Right kidney (tissue), 1 donor: ENCODE results near the gene TCEANC2.
A peak's percentile ranks its signal among the peaks of the same experiment; 100 is the strongest.

Experiments used
- DNase-seq: peaks from one replicate; pipeline ENCODE4 v3.0.0-alpha.2; 2016

TCEANC2 gene

DNA sequence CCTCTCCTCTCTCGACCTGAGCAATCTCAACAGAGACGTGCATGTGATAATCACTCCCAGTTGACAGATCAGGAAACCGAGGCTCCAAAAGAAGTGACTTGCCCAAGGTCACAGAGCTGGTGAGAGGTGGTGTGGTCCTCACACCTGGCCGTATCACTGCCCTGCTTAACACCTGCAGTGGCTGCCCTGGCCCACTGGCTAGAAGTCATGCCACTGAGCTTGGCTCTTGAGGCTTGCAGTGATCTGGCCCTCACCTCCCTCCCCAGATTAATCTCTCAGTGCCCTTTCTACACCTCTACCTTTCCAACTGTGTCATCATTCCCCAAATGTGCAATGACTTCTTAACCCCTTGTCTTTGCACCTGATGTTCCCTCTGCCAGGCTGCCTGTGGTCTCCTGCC is 60.6 kb downstream of the TCEANC2 start:
- no peak for DNase-seq

DNA sequence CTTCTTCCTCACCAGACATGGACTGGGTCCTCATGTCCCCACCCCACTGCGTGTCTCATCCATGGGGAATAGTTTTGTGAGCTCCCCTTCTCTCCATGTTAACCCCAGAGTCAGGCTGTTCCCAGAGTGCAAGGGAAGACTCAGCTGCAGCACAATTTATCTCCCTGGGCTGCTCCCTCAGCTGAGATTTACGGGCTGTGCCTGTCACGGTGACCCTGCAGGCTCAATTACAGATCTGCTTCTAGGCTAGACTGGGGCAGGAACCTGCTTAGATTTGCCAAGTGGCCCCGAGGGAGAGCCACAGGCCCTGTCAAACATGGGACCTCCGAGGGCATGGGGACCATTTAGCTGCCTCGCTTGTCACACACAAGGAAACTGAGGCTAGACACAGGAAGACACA is 61.5 kb downstream of the TCEANC2 start:
- DNase-seq: no peak

- no peak for DNase-seq
Measured at GRCh38 chr1:54115520-54115919, 62.1 kb downstream of the TCEANC2 start.

DNA sequence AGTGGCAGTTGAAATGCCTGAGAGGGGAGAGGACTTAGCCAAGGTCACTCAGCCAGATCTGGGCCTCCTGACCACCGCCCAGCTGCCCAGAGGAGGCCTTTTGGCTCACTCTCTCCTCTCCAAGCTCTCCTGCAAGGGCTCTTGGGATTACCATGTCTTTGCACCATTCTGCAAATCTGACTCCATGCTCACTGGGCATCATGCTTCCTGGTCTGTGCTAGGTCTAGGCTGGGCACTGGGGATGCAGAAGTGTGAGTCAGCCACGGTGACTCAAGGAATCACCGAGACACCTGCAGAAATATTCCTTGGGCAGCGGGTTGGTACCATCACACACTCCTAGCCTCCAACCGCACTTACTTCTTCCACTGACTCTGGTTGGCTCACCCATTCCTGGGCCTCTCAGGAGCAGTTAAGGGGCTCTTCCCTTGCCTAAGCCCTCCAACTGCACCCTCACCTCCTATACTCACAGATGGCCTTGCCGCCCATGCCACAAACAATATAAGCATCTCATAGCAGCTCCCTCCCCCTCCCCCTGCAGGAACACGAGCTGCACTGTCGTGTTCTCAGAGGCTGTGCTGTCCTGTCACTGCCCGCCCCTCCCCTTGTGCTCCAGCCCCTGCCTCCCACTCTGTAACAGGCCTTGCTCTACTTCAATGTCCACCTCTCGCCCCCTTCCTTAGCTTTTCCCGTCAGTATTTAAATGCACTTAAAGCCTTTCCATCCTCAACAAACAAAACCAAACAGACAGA is 64.6 kb downstream of the TCEANC2 start:
- no peak for DNase-seq

- no peak for DNase-seq
Measured at GRCh38 chr1:54118704-54119103, 65.3 kb downstream of the TCEANC2 start.

- DNase-seq: no peak
Measured at GRCh38 chr1:54120018-54120697, 66.8 kb downstream of the TCEANC2 start.

- no peak for DNase-seq
Measured at GRCh38 chr1:54120698-54121481, 67.5 kb downstream of the TCEANC2 start.

DNA sequence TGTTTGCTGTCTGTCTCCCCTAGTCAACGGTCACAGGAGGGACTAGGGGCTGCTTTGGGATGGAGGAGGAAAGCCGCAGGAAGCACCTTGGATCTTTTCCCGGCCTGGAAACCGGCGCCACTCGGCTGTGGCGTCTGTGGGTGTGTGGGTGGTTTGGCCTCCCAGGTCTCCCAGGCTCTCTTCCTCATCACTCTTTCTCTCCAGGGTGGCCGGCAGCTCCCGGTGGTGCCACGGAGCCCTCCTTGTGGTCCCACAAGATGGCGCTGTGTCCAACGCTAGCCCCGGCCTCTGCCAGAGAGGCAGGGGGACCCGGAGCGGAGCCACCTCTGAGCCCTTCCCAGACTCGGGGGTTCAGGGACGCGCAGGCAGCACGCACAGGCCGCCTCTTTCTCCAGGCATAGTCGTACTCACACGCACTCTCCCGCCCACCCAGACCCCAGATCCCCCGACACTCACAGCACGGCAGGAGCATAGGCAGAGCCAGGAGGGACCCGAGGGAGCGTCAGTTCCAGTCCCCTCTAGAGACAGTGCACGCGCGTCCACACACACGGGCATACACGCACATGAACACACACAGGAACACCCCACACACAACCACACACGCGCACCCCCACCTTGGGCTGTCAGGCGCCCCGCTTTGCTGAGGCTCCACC is 68.2 kb downstream of the TCEANC2 start:
- peak; percentile 88 for DNase-seq

DNA sequence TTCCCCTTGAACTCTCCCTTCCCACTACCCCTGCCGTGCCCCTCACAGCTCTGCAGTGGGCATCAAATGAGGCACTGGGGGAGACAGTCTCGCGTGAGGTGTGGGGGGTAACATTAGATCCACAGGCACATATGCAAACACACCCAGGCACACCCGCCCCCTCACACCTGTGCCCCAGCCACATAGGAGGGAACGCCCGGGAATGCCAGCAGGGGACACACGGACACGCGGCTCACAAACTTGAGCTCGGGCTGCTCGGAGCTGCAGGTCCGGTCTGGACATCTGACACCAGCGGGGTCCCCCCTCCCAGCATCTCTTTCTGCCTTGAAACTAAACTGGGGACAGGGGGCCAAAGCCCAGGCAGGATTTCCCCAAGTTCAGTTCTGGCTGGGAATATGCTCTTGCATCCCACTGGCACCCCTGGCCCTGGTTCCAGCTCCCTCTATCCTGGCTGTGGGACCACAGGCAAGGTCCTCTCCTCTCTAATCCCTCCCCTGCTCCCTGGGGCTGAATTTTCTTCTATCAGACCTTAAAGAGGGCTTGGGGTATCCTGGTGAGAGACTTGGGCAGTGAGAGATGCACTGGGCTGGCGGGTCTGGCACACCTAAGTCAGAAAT is 68.8 kb downstream of the TCEANC2 start:
- DNase-seq: no peak

DNA sequence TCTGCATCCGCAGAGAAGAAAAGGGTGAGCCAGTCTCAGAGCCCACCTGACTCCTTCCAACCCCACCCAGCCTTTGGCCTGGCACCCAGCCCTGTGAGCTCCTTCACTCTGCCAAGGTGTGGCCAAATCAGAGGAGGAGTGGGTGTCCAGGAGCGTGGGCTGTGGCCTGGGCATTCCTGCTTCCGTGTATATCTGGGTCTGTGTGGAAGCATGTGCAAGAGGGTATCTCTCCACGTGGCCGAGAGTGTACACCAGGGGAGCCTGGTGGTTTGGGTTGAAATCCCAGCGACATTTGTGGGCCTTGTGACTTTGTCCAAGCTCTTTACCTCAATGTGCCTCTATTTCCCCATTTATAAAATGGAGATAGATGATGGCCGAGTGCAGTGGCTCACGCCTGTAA is 69.6 kb downstream of the TCEANC2 start:
- no peak for DNase-seq

DNA sequence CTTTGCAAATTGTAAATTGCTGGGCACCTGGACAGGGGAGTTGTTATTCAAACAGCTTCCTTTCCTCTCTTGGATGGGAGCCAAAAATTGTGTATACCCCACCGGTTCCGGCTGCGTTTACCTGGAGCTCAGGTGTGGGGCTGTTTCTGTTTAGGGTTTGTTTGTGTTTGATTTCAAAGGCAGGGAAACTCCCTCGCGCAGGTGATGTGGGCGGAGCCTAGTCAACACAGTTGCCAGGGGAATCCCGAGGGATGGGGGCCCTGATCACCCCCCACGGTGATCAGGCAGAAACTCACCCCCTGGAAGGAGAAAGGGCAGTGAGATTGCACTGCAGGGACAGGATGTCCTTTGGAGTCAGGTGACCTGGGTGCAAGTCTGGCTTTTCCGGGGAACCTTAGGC is 71.1 kb downstream of the TCEANC2 start:
- no peak for DNase-seq

DNA sequence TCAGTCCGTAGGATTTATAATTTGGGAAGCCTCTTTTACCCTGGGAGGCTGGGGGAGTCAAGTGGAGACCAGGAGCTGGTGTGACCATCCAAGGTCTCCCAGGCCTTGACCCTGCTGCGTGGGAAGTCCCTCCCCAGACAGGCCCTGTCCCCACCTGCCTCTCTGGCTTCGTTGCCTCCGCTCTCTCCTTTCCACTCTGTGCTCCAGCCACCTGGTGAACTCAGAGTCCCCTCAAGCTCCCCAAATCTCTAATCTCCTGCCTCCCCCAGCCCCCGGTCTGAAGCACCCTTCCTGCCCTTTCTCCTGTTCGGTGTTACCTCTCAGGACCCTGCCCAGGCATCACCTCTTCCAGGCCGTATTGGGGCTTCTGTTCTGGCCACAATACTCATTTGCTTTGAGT is 71.5 kb downstream of the TCEANC2 start:
- DNase-seq: no peak

DNA sequence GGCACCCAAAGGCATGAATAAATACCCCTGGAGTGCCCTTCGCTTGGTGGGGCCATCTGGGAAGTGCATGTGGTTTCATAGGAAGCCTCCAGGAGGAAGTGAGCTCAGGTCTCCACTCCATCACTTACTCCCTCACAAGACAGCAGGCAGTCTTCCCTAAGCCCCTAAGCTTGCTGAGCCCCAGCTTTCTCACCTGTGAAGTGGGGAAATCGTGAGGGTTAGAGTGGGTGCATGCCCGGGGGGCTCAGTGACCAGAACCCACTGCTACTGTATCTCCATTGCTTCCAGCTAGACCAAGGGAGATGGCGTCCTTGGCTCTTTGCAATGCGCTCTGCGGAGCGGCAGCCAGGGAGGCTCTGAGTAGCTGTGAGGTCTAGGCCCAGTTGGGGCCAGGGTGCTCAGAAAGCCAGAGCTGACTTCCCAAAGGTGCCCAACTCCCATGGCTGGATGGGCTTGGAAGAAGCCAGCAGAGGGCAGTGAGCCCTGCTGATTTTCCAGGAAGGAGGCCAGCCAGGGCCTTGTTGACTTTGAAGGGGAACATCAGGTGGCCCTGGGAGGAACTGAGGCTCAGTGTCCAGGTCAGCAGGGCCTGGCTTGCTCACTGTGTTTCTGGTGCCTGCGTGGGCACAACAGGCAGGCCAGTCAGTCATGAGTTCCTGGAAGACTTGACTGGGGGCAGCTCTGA is 72.1 kb downstream of the TCEANC2 start:
- no peak for DNase-seq

GRCh38 chr1:54126271-54126815 is 72.9 kb downstream of the TCEANC2 start:
- no peak for DNase-seq

DNA sequence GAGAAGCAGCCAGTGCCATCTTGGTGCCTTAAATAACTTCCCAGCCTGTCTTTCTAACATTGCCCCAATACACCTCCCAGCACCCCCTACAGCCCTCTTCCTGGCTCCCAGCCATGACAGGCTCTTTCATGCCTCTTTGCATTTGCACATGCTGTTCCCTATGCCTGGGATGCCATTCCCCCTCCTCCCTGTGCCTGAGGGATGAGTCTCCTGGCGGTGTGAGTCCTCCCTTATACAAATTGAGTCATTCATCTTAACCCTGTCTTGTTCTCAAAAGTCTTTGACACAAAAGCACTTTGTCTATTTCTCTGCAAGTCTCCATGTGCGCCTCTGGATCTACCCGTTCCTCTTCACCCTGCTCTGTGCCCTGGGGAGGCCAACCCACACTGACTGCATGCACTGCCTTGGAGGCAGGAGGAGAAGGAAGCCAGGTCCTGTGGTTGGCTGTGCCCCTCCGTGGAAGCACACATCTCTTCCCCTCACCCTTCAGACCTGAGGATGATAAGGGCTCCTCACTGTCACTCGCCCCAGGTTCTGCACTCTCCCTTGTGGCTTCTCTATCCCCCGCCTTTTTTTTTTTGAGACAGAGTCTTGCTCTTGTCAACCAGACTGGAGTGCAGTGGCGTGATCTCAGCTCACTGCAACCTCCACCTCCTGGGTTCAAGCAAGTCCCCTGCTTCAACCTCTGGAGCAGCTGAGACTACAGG is 74.3 kb downstream of the TCEANC2 start:
- DNase-seq: no peak

GRCh38 chr1:54129858-54130257 is 76.5 kb downstream of the TCEANC2 start:
- no peak for DNase-seq

DNA sequence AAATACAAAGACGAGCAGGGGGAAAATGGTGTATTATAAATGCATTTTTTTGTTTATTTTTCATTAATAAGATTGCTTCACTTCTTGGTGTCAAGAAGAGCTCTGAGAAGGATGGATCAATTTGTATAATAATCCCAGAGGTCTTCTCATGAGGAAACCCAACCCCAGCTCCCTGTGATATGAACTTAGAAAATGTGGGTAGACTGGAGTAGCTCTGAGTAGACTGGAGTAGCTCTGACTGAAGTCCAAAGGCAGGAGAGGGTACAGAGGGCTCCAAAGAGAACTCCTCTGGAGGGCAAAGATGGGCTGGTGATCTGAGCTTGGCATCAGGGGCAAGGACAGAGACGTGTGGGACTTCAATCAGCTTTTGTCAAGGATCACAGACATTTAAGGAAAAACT is 78.0 kb downstream of the TCEANC2 start:
- no peak for DNase-seq

DNA sequence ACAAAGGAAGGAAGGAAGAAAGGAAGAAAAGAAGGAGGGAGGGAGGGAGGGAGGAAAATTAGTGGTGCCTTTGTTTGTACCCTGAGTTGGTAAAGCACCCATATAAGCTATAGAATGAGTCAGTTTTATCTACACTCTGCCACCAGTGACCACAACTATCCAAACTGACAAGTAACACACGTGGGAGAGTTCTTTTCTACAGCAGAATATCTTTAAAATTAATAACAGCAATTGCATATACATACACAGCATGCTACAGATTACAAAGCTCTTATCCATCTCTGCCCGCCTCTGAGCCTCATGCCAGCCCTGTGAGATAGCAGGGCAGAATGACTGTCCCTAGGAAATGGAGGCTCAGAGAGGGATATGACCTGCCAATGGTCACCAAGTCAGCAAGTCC is 79.1 kb downstream of the TCEANC2 start:
- DNase-seq: no peak

GRCh38 chr1:54134295-54134694 is 80.9 kb downstream of the TCEANC2 start:
- DNase-seq: no peak

- no peak for DNase-seq
Measured at GRCh38 chr1:54135436-54136120, 82.2 kb downstream of the TCEANC2 start.
